HepG2 (cell line): Measurements from ENCODE around the gene KANSL1. TPM values are rescaled to one million over a fixed set of nuclear protein-coding genes. Genes with fewer than 3 reads are reported as not detected.
A peak's percentile ranks its signal among the peaks of the same experiment; 100 is the strongest.

Experiments used
- ASH2L ChIP-seq: fragments of 300-600, 200-600 bp; sonication (generic); IDR thresholded peaks from 2 replicates; pipeline ENCODE4 v1.7.0; 2017; ENCODE audit warnings: low read depth, mild to moderate bottlenecking, moderate library complexity, mixed read lengths, low read length; ENCODE audit not compliant: insufficient read length
- ATF7 ChIP-seq, 2 experiments: fragments of 450-650 bp in 1 of 2; sonication (generic) in 1 of 2; formaldehyde crosslinking in 1 of 2; IDR thresholded peaks; 2 replicates each; pipeline versions ENCODE4 v1.4.0 to v1.6.1; 2016 to 2020; ENCODE audit warnings: antibody characterized with exemption in 1 of 2, mild to moderate bottlenecking in 1 of 2, missing genetic modification reagents in 1 of 2
- CEBPB ChIP-seq: IDR thresholded peaks from 2 replicates; pipeline ENCODE4 v1.6.1; 2011; ENCODE audit warnings: low read depth, low read length, improper control_type of control experiment, borderline replicate concordance
- DDIT3 ChIP-seq: sonication (generic); formaldehyde crosslinking; IDR thresholded peaks from 2 replicates; pipeline ENCODE4 v1.4.0; 2020; ENCODE audit warnings: mild to moderate bottlenecking, missing genetic modification reagents
- GATA4 ChIP-seq: sonication (generic); IDR thresholded peaks from 2 replicates; pipeline ENCODE4 v1.6.1; 2016; ENCODE audit warnings: antibody characterized with exemption, low read depth, borderline replicate concordance
- GATAD2A ChIP-seq: IDR thresholded peaks from 2 replicates; pipeline ENCODE4 v1.6.1; 2016
- JDP2 ChIP-seq: sonication (generic); formaldehyde crosslinking; IDR thresholded peaks from 2 replicates; pipeline ENCODE4 v1.8.1; 2022; ENCODE audit warnings: missing genetic modification reagents, borderline replicate concordance
- KLF16 ChIP-seq, 2 experiments: sonication (generic) in 1 of 2; formaldehyde crosslinking in 1 of 2; IDR thresholded peaks; 2 replicates each; pipeline versions ENCODE4 v1.6.1 to v1.8.0; 2016 to 2023; ENCODE audit warnings: missing genetic modification reagents in 2 of 2, missing compliant biosample characterization in 1 of 2
- KMT2B ChIP-seq: IDR thresholded peaks from 2 replicates; pipeline ENCODE4 v1.6.1; 2016; ENCODE audit warnings: missing genetic modification reagents, missing compliant biosample characterization
- SOX5 ChIP-seq: IDR thresholded peaks from 2 replicates; pipeline ENCODE4 v1.6.1; 2016; ENCODE audit warnings: borderline replicate concordance
- THAP11 ChIP-seq: IDR thresholded peaks from 2 replicates; pipeline ENCODE4 v1.6.1; 2016; ENCODE audit warnings: missing biosample characterization, missing genetic modification reagents
- TP53 ChIP-seq: sonication (generic); formaldehyde crosslinking; conservative IDR thresholded peaks from 2 replicates; pipeline ENCODE4 v1.4.0; 2020; ENCODE audit warnings: missing genetic modification reagents
- ZFP36L2 ChIP-seq: sonication (generic); formaldehyde crosslinking; IDR thresholded peaks from 2 replicates; pipeline ENCODE4 v1.4.0; 2020; ENCODE audit warnings: missing genetic modification reagents
- ZFP41 ChIP-seq: sonication (generic); formaldehyde crosslinking; IDR thresholded peaks from 2 replicates; pipeline ENCODE4 v1.4.0; 2020; ENCODE audit warnings: mild to moderate bottlenecking, missing genetic modification reagents, borderline replicate concordance
- ZNF124 ChIP-seq: sonication (generic); formaldehyde crosslinking; IDR thresholded peaks from 2 replicates; pipeline ENCODE4 v1.4.0; 2020; ENCODE audit warnings: missing genetic modification reagents
- ZNF17 ChIP-seq: sonication (generic); formaldehyde crosslinking; IDR thresholded peaks from 2 replicates; pipeline ENCODE4 v1.5.0; 2020; ENCODE audit warnings: mild to moderate bottlenecking, missing genetic modification reagents
- ZNF207 ChIP-seq: fragments of 450-650 bp; IDR thresholded peaks from 2 replicates; pipeline ENCODE4 v1.6.1; 2016; ENCODE audit warnings: antibody characterized with exemption, borderline replicate concordance
- ZNF251 ChIP-seq: sonication (generic); formaldehyde crosslinking; IDR thresholded peaks from 2 replicates; pipeline ENCODE4 v1.9.0; 2021; ENCODE audit warnings: mild to moderate bottlenecking, missing genetic modification reagents
- ZNF3 ChIP-seq: IDR thresholded peaks from 2 replicates; pipeline ENCODE4 v1.7.0; 2017; ENCODE audit warnings: inconsistent platforms
- ZNF547 ChIP-seq: sonication (generic); formaldehyde crosslinking; IDR thresholded peaks from 2 replicates; pipeline ENCODE4 v1.5.1; 2020; ENCODE audit warnings: mild to moderate bottlenecking, missing genetic modification reagents
- ZNF749 ChIP-seq: sonication (generic); formaldehyde crosslinking; IDR thresholded peaks from 2 replicates; pipeline ENCODE4 v1.8.0; 2022; ENCODE audit warnings: mild to moderate bottlenecking, missing genetic modification reagents, moderate library complexity, borderline replicate concordance
- ZSCAN29 ChIP-seq: sonication (generic); formaldehyde crosslinking; conservative IDR thresholded peaks from 2 replicates; pipeline ENCODE4 v1.4.0; 2020; ENCODE audit warnings: mild to moderate bottlenecking, missing genetic modification reagents
- polyA plus RNA-seq, 8 experiments: library from polyadenylated mRNA; depleted of rRNA in 3 of 8; stranded (reverse) in 7 of 8; unstranded in 1 of 8; fragments of >200 nt; fragmentation: Illumina TruSeq in 4 of 8; extraction: Trizol in 4 of 8; gene quantifications; 2 replicates each; pipeline versions ENCODE4 v1.2.1 to v1.2.3, GENCODE V29; 2011 to 2016; ENCODE audit warnings: low read depth in 4 of 8, missing spikeins in 1 of 8, mixed read lengths in 1 of 8; ENCODE audit not compliant: insufficient read depth in 1 of 8
- total RNA-seq, 5 experiments: library from RNA; depleted of rRNA; stranded (reverse); fragments of >200 nt; fragmentation: Illumina TruSeq; extraction: Trizol; gene quantifications; 2 replicates each; pipeline ENCODE4 v1.2.3, GENCODE V29; 2016; ENCODE audit warnings: low read depth in 1 of 5
- TF ChIP-seq, protein P1 (sequence below): sonication (generic); formaldehyde crosslinking; IDR thresholded peaks from 2 replicates; pipeline ENCODE4 v1.8.0; 2022; ENCODE audit warnings: low read depth, missing genetic modification reagents
- TF ChIP-seq, protein P2 (sequence below), 2 experiments: fragments of 450-650 bp in 1 of 2; sonication (generic) in 1 of 2; formaldehyde crosslinking; IDR thresholded peaks; 2 replicates each; pipeline versions ENCODE4 v1.5.0 to v1.8.0; 2020 to 2022; ENCODE audit warnings: mild to moderate bottlenecking in 1 of 2, missing genetic modification reagents in 1 of 2
- TF ChIP-seq, protein P3 (sequence below): IDR thresholded peaks from 2 replicates; pipeline ENCODE4 v1.6.1; 2016
- TF ChIP-seq, protein P4 (sequence below): IDR thresholded peaks from 2 replicates; pipeline ENCODE4 v1.6.1; 2016; ENCODE audit warnings: mild to moderate bottlenecking

Gene KANSL1
- total and polyA plus RNA-seq, 2 of the 13 experiments (the other 11 are each of a cell fraction or from before 2014, with no cell fraction given): 24.0 to 59.6 TPM

DNA sequence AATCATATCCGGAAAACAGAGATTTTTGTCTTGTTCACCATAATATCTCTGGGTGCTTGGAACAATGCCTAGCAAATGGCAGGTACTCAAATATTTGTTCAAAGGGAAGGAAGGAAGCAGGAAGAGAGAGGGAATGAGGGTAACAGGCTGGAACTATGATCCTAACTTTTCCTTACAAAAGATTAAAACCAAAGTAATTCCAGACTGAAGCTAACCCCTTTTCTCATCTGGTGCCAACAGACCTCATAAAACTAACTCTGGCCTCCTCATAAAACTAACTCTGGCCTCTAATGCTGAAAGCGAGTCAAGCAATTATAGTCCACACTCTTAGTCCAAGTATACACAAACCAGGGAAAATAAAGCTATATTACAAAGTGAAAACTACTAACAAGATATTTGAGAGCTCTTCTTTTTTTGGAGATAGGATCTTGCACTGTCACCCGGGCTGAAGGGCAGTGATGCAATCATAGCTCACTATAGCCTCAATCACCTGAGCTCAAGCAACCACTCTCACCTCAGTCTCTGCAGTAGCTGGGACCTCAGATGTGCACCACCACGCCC lies 84.6 kb downstream of the KANSL1 start (continued):
- TF ChIP-seq ZNF749 (CRISPR knock-in tag) (no peak), KMT2B (0 out of 2 replicates have a peak, but pooled peaks have one; percentile 28), SOX5 (CRISPR knock-in tag) (peak; percentile 43; the same call in 1 of the 2 replicates), ZNF17 (CRISPR knock-in tag) (no peak), CEBPB (peak; percentile 88; the same call in 1 of the 2 replicates), GATA4 (no peak), ZNF3 (CRISPR knock-in tag) (no peak), GATAD2A (CRISPR knock-in tag) (peak; percentile 48; the same call in 1 of the 2 replicates), JDP2 (CRISPR knock-in tag) (no peak), ZNF547 (CRISPR knock-in tag) (no peak), ZFP36L2 (CRISPR knock-in tag) (no peak), ATF7 (IDR thresholded peaks at IDR 0.05) (0 out of 2 replicates have a peak, but pooled peaks have one; percentile 13), ATF7 (CRISPR knock-in tag; IDR thresholded peaks at IDR 0.05) (no peak), ZSCAN29 (CRISPR knock-in tag) (0 out of 2 replicates have a peak, but pooled peaks have one; percentile 47), ZNF124 (no peak), ASH2L (peak; percentile 24), ZNF251 (CRISPR knock-in tag) (no peak), THAP11 (CRISPR knock-in tag) (peak; percentile 30; the same call in 1 of the 2 replicates), DDIT3 (CRISPR knock-in tag) (no peak), ZNF207 (no peak), ZFP41 (CRISPR knock-in tag) (no peak), TP53 (CRISPR knock-in tag) (no peak), KLF16 (CRISPR knock-in tag; IDR thresholded peaks at IDR 0.05) (no peak)
- TF ChIP-seq, protein P1, sequence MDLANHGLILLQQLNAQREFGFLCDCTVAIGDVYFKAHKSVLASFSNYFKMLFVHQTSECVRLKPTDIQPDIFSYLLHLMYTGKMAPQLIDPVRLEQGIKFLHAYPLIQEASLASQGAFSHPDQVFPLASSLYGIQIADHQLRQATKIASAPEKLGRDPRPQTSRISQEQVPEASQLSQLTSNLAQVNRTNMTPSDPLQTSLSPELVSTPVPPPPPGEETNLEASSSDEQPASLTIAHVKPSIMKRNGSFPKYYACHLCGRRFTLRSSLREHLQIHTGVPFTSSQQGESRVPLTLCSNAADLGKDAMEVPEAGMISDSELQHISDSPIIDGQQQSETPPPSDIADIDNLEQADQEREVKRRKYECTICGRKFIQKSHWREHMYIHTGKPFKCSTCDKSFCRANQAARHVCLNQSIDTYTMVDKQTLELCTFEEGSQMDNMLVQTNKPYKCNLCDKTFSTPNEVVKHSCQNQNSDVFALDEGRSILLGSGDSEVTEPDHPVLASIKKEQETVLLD (CRISPR knock-in tag): no peak
- TF ChIP-seq, protein P2, sequence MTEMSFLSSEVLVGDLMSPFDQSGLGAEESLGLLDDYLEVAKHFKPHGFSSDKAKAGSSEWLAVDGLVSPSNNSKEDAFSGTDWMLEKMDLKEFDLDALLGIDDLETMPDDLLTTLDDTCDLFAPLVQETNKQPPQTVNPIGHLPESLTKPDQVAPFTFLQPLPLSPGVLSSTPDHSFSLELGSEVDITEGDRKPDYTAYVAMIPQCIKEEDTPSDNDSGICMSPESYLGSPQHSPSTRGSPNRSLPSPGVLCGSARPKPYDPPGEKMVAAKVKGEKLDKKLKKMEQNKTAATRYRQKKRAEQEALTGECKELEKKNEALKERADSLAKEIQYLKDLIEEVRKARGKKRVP (CRISPR knock-in tag; IDR thresholded peaks at IDR 0.05): peak in 1 of 2 experiments; percentile 82; a peak in 2 of 4 replicates
- TF ChIP-seq, protein P3, sequence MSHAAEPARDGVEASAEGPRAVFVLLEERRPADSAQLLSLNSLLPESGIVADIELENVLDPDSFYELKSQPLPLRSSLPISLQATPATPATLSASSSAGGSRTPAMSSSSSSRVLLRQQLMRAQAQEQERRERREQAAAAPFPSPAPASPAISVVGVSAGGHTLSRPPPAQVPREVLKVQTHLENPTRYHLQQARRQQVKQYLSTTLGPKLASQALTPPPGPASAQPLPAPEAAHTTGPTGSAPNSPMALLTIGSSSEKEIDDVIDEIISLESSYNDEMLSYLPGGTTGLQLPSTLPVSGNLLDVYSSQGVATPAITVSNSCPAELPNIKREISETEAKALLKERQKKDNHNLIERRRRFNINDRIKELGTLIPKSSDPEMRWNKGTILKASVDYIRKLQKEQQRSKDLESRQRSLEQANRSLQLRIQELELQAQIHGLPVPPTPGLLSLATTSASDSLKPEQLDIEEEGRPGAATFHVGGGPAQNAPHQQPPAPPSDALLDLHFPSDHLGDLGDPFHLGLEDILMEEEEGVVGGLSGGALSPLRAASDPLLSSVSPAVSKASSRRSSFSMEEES (CRISPR knock-in tag): no peak
- TF ChIP-seq, protein P4, sequence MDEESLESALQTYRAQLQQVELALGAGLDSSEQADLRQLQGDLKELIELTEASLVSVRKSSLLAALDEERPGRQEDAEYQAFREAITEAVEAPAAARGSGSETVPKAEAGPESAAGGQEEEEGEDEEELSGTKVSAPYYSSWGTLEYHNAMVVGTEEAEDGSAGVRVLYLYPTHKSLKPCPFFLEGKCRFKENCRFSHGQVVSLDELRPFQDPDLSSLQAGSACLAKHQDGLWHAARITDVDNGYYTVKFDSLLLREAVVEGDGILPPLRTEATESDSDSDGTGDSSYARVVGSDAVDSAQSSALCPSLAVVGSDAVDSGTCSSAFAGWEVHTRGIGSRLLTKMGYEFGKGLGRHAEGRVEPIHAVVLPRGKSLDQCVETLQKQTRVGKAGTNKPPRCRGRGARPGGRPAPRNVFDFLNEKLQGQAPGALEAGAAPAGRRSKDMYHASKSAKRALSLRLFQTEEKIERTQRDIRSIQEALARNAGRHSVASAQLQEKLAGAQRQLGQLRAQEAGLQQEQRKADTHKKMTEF (CRISPR knock-in tag): peak; percentile 31; the same call in 1 of the 2 replicates
